ENCODE results near the gene HAUS1. TPM values are rescaled to one million over a fixed set of nuclear protein-coding genes. Genes with fewer than 3 reads are reported as not detected.

HAUS1 gene
- total and polyA plus RNA-seq, 2 donors (not counting 1 experiment from before 2014, with no cell fraction given) = 11.9 to 30.9 TPM

DNA sequence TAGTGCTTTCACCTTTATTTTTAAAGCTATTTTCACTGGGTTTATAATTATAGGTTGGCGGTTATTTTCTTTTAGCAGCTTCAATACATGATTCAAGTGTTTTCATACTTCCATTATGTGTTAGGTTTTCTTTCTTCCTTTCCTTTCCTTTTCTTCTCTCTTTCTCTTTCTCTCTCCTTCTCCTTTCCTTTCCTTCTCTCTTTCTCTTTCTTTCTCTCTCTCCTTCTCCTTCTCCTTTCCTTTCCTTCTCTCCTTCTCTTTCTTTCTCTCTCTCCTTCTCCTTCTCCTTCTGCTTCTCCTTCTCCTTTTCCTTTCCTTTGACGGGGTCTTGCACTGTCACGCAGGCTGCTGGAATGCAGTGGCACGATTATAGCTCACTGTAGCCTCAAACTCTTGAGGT lies 36.0 kb downstream of the HAUS1 start:
- Mint-ChIP-seq H3K9me3 (ENCODE audit: insufficient read depth) (no peaks in the 10 kb centered on the region), H3K4me1 (no peaks in the 10 kb centered on the region), H3K4me3 (no peak overlapping the region), H3K27ac (no peak overlapping the region), H3K27me3 (no peaks in the 10 kb centered on the region)
- H3K4me3 ChIP-seq (ENCODE audit: control extremely low read depth in 1 of 5, extremely low read depth in 1 of 5, insufficient read depth in 1 of 5, low read depth in 2 of 5, low read length in 4 of 5) = no peak overlapping the region
- TF ChIP-seq EZH2 (IDR thresholded peaks at IDR 0.05; ENCODE audit: borderline replicate concordance, insufficient read depth, low read depth, low read length, poor library complexity, severe bottlenecking) = no peak
- TF ChIP-seq, protein P1, sequence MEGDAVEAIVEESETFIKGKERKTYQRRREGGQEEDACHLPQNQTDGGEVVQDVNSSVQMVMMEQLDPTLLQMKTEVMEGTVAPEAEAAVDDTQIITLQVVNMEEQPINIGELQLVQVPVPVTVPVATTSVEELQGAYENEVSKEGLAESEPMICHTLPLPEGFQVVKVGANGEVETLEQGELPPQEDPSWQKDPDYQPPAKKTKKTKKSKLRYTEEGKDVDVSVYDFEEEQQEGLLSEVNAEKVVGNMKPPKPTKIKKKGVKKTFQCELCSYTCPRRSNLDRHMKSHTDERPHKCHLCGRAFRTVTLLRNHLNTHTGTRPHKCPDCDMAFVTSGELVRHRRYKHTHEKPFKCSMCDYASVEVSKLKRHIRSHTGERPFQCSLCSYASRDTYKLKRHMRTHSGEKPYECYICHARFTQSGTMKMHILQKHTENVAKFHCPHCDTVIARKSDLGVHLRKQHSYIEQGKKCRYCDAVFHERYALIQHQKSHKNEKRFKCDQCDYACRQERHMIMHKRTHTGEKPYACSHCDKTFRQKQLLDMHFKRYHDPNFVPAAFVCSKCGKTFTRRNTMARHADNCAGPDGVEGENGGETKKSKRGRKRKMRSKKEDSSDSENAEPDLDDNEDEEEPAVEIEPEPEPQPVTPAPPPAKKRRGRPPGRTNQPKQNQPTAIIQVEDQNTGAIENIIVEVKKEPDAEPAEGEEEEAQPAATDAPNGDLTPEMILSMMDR (IDR thresholded peaks at IDR 0.05) = no peak
- H3K27ac ChIP-seq (ENCODE audit: low read length in 2 of 2) = no peak overlapping the region
- H4K20me1 ChIP-seq (ENCODE audit: control insufficient read depth, insufficient read depth, low read length, poor library complexity, severe bottlenecking) = no peaks in the 10 kb centered on the region
- H3K27me3 ChIP-seq (replicated peaks in 1 of 4; ENCODE audit: control extremely low read depth in 1 of 4, control insufficient read depth in 3 of 4, insufficient read depth in 4 of 4, low read length in 3 of 4) = no peaks in the 10 kb centered on the region
- H3K4me1 ChIP-seq (ENCODE audit: control insufficient read depth in 2 of 2, insufficient read depth in 2 of 2, low read length in 2 of 2) = no peaks in the 10 kb centered on the region
- WGBS (ENCODE audit: insufficient coverage) = 92% methylated on average over 3 of the region's 4 CpGs
- no peak overlapping the region for H2AFZ ChIP-seq (ENCODE audit: insufficient read depth, low read depth, low read length, poor library complexity, severe bottlenecking)
- no peak overlapping the region for H3K4me2 ChIP-seq (replicated peaks; ENCODE audit: low read depth, low read length, poor library complexity, severe bottlenecking)
- DNase-seq (no peak), ATAC-seq (ENCODE audit: low read depth) (no peak)
- no peaks in the 10 kb centered on the region for H3K79me2 ChIP-seq (ENCODE audit: control insufficient read depth, insufficient read depth, low read length)
- no peaks in the 10 kb centered on the region for H3K9me3 ChIP-seq (ENCODE audit: control extremely low read depth in 1 of 3, control insufficient read depth in 2 of 3, insufficient read depth in 1 of 3, low read length in 2 of 3)
- ChIA-PET POLR2A (no interaction called here), CTCF (interaction anchor here (0.7 to 2.8 kb wide), 4 partner anchors 9 to 518 kb away, joined by 3 to 12 read pairs (median 6); no protein-coding TSS in a partner anchor)
- intact Hi-C loops (cut with micrococcal nuclease) = no loop called here
- H3K36me3 ChIP-seq (replicated peaks in 1 of 2; ENCODE audit: control extremely low read depth in 1 of 2, control insufficient read depth in 1 of 2, extremely low read depth in 1 of 2, insufficient read depth in 2 of 2, low read length in 1 of 2) = no peaks in the 10 kb centered on the region
- no peak overlapping the region for H3K9ac ChIP-seq (ENCODE audit: low read length)

DNA sequence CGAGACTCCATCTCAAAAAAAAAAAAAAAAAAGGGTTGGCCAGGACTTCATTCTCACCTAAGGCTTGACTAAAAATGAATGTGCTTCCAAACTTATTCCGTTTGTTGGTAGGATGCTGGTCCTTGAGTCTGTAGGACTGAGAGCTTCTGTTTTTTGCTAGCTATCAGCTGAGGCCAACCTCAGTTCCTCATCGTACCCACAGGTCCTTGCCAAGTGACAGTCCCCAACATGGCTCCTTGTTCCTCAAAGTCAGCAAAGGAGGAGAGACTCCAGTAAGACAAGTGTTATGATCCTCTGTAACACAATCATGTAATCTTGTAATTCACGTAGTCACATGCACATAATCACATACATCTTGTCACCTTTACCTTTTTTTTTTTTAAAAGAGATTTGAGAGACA lies 37.0 kb downstream of the HAUS1 start:
- H3K9me3 Mint-ChIP-seq (ENCODE audit: insufficient read depth) = no peaks in the 10 kb centered on the region
- H3K27me3 Mint-ChIP-seq = no peaks in the 10 kb centered on the region
- no peak overlapping the region for H2AFZ ChIP-seq (ENCODE audit: insufficient read depth, low read depth, low read length, poor library complexity, severe bottlenecking)
- H3K4me2 ChIP-seq (replicated peaks; ENCODE audit: low read depth, low read length, poor library complexity, severe bottlenecking) = no peak overlapping the region
- no peak overlapping the region for H3K4me3 ChIP-seq (ENCODE audit: control extremely low read depth in 1 of 5, extremely low read depth in 1 of 5, insufficient read depth in 1 of 5, low read depth in 2 of 5, low read length in 4 of 5)
- H3K79me2 ChIP-seq (ENCODE audit: control insufficient read depth, insufficient read depth, low read length) = no peaks in the 10 kb centered on the region
- intact Hi-C loops (cut with micrococcal nuclease) = no loop called here
- no peak overlapping the region for H3K4me3 Mint-ChIP-seq
- H3K36me3 ChIP-seq (replicated peaks in 1 of 2; ENCODE audit: control extremely low read depth in 1 of 2, control insufficient read depth in 1 of 2, extremely low read depth in 1 of 2, insufficient read depth in 2 of 2, low read length in 1 of 2) = no peaks in the 10 kb centered on the region
- H3K9me3 ChIP-seq (ENCODE audit: control extremely low read depth in 1 of 3, control insufficient read depth in 2 of 3, insufficient read depth in 1 of 3, low read length in 2 of 3) = no peaks in the 10 kb centered on the region
- no peak overlapping the region for H3K27ac Mint-ChIP-seq
- H3K4me1 Mint-ChIP-seq = no peaks in the 10 kb centered on the region
- ATAC-seq (ENCODE audit: low read depth) = no peak
- TF ChIP-seq, protein P1 (IDR thresholded peaks at IDR 0.05) = no peak
- TF ChIP-seq EZH2 (IDR thresholded peaks at IDR 0.05; ENCODE audit: borderline replicate concordance, insufficient read depth, low read depth, low read length, poor library complexity, severe bottlenecking) = no peak
- no peak overlapping the region for H3K27ac ChIP-seq (ENCODE audit: low read length in 2 of 2)
- DNase-seq = no peak
- CTCF ChIA-PET = interaction anchor here (0.7 to 2.8 kb wide), 4 partner anchors 8 to 517 kb away, joined by 3 to 12 read pairs (median 6); no protein-coding TSS in a partner anchor
- H3K27me3 ChIP-seq (replicated peaks in 1 of 4; ENCODE audit: control extremely low read depth in 1 of 4, control insufficient read depth in 3 of 4, insufficient read depth in 4 of 4, low read length in 3 of 4) = no peaks in the 10 kb centered on the region
- H3K4me1 ChIP-seq (ENCODE audit: control insufficient read depth in 2 of 2, insufficient read depth in 2 of 2, low read length in 2 of 2) = no peaks in the 10 kb centered on the region
- no peaks in the 10 kb centered on the region for H4K20me1 ChIP-seq (ENCODE audit: control insufficient read depth, insufficient read depth, low read length, poor library complexity, severe bottlenecking)
- 57% methylated on average over 1 of the region's 4 CpGs for WGBS (ENCODE audit: insufficient coverage)
- POLR2A ChIA-PET = no interaction called here
- no peak overlapping the region for H3K9ac ChIP-seq (ENCODE audit: low read length)
